KMS-11 (cell line): Measurements from ENCODE around the gene EML6.
A peak's percentile ranks its signal among the peaks of the same experiment; 100 is the strongest.

ENCODE experiments used
- H2AFZ ChIP-seq: fragments of 200-600 bp; sonication (generic); 2 replicates; pipeline ENCODE4 v1.6.1; 2016; ENCODE audit warnings: antibody characterized with exemption, mixed run types, low read depth
- H3K27ac ChIP-seq: fragments of 200-600 bp; sonication (generic); 2 replicates; pipeline ENCODE4 v1.6.1; 2016; ENCODE audit warnings: mild to moderate bottlenecking, mixed run types
- H3K27me3 ChIP-seq: fragments of 200-600 bp; sonication (generic); 2 replicates; pipeline ENCODE4 v1.6.1; 2017; ENCODE audit warnings: mild to moderate bottlenecking, low read depth, mixed run types, moderate library complexity; ENCODE audit not compliant: insufficient read depth
- H3K36me3 ChIP-seq: fragments of 200-600 bp; sonication (generic); 2 replicates; pipeline ENCODE4 v1.6.1; 2017; ENCODE audit warnings: mild to moderate bottlenecking, mixed run types; ENCODE audit not compliant: insufficient read depth
- H3K4me1 ChIP-seq: fragments of 200-600 bp; sonication (generic); 2 replicates; pipeline ENCODE4 v1.6.1; 2016; ENCODE audit warnings: mild to moderate bottlenecking, low read depth, mixed run types; ENCODE audit not compliant: poor library complexity, severe bottlenecking
- H3K4me2 ChIP-seq: fragments of 200-600 bp; sonication (generic); 2 replicates; pipeline ENCODE4 v1.7.0; 2016; ENCODE audit warnings: mild to moderate bottlenecking, mixed run types
- H3K4me3 ChIP-seq: fragments of 200-600 bp; sonication (generic); IDR thresholded peaks from 2 replicates; pipeline ENCODE4 v1.6.1; 2017; ENCODE audit warnings: low read depth, low read length, mixed read lengths; ENCODE audit not compliant: insufficient read depth
- H3K79me2 ChIP-seq: fragments of 200-600 bp; sonication (generic); 2 replicates; pipeline ENCODE4 v1.6.1; 2016; ENCODE audit warnings: low read depth, mixed run types; ENCODE audit not compliant: insufficient read depth
- H3K9ac ChIP-seq: fragments of 200-600 bp; sonication (generic); 2 replicates; pipeline ENCODE4 v1.6.1; 2016; ENCODE audit warnings: mild to moderate bottlenecking, mixed run types
- H4K20me1 ChIP-seq: fragments of 200-600 bp; sonication (generic); 2 replicates; pipeline ENCODE4 v1.6.1; 2016; ENCODE audit warnings: mild to moderate bottlenecking, mixed run types; ENCODE audit not compliant: insufficient read depth
- TF ChIP-seq, protein P1 (sequence below): fragments of 200-600 bp; sonication (generic); conservative IDR thresholded peaks from 2 replicates; pipeline ENCODE4 v1.6.1; 2017; ENCODE audit warnings: low read depth, mild to moderate bottlenecking, antibody characterized with exemption, low read length, moderate library complexity, mixed read lengths

EML6 gene

DNA sequence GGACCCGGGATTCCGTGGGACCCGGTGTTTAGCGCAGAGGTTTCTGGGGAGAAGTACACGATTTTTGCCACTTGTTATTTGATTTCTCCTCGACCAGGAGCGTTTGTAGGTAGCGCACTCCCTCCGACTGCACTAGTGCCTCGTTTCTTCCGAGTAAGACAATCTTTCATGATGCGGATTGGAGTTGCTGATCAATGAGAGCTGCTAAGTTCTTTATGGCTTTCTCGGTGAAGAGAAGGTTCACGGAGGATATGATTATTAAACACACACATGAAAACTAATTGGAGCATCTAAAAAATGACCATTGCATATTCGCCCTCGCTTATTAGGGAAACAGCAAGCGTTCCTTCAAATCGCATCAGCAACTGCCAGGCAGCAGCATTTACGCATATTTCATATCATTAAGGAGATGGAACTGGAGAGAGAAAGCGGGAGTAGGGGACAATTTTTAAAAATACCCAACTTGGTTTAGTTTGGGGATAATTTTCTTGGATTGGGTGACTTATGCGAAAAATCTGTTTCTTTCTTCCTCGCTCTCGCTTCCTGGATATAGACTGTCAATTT is 616 bp downstream of the EML6 start:
- H3K4me1 ChIP-seq, result peaks cover 22% of the 10 kb centered on the region
- TF ChIP-seq, protein P1, sequence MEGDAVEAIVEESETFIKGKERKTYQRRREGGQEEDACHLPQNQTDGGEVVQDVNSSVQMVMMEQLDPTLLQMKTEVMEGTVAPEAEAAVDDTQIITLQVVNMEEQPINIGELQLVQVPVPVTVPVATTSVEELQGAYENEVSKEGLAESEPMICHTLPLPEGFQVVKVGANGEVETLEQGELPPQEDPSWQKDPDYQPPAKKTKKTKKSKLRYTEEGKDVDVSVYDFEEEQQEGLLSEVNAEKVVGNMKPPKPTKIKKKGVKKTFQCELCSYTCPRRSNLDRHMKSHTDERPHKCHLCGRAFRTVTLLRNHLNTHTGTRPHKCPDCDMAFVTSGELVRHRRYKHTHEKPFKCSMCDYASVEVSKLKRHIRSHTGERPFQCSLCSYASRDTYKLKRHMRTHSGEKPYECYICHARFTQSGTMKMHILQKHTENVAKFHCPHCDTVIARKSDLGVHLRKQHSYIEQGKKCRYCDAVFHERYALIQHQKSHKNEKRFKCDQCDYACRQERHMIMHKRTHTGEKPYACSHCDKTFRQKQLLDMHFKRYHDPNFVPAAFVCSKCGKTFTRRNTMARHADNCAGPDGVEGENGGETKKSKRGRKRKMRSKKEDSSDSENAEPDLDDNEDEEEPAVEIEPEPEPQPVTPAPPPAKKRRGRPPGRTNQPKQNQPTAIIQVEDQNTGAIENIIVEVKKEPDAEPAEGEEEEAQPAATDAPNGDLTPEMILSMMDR, result 0 out of 2 replicates have a peak, but pooled peaks have one; percentile 19
- peak overlapping the region; percentile 96 for H3K4me2 ChIP-seq
- H3K27me3 ChIP-seq, result peaks cover 3% of the 10 kb centered on the region; the same call in 1 of the 2 replicates
- H3K27ac ChIP-seq, result peak overlapping the region; percentile 17
- H3K36me3 ChIP-seq, result no peaks in the 10 kb centered on the region
- H3K79me2 ChIP-seq, result no peaks in the 10 kb centered on the region
- H4K20me1 ChIP-seq, result no peaks in the 10 kb centered on the region
- peak overlapping the region; percentile 44 for H3K4me3 ChIP-seq
- H2AFZ ChIP-seq, result peak overlapping the region; percentile 96
- H3K9ac ChIP-seq, result peak overlapping the region; percentile 40

DNA sequence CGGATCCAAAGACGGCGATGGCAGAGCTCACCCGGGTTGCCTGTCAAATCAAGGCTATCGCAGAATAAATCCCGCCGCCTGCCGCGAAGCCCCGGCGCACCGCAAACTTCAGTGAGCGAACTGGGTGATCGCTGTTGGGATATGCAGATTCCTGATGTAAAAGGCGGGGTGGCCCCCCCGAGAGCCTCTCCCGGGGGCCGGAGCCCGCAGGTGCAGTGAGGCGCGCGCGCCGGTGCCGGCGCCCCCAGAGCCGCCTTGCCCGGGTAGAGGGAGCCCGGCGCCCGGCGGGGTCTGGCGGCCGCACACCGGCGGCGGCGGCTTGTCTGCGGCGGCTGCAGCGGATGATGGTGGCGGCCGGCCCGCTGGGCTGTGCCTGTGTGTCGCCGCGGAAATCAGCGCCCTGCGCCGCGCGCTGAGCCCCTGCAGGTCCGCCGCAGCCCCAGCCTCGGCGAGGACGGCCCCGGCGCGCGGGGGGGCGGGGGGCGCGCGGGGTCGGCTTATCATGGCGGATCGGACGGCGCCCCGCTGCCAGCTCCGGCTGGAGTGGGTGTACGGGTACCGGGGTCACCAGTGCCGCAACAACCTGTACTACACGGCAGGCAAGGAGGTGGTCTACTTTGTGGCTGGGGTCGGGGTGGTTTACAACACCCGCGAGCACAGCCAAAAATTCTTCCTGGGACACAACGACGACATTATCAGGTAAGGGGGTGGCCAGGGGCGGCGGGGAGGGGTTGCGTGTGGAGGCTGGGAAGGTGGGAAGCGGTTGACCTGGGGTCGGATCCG is 1.3 kb downstream of the EML6 start:
- Histone ChIP-seq H3K36me3 (no peaks in the 10 kb centered on the region), H3K9ac (no peak overlapping the region; the same call in 1 of the 2 replicates), H3K79me2 (no peaks in the 10 kb centered on the region), H2AFZ (peak overlapping the region; percentile 96), H3K4me1 (peaks cover 22% of the 10 kb centered on the region), H3K27ac (no peak overlapping the region), H3K4me3 (peak overlapping the region; percentile 44), H4K20me1 (no peaks in the 10 kb centered on the region), H3K27me3 (peaks cover 3% of the 10 kb centered on the region; the same call in 1 of the 2 replicates), H3K4me2 (peak overlapping the region; percentile 96)
- TF ChIP-seq, protein P1, result no peak

DNA sequence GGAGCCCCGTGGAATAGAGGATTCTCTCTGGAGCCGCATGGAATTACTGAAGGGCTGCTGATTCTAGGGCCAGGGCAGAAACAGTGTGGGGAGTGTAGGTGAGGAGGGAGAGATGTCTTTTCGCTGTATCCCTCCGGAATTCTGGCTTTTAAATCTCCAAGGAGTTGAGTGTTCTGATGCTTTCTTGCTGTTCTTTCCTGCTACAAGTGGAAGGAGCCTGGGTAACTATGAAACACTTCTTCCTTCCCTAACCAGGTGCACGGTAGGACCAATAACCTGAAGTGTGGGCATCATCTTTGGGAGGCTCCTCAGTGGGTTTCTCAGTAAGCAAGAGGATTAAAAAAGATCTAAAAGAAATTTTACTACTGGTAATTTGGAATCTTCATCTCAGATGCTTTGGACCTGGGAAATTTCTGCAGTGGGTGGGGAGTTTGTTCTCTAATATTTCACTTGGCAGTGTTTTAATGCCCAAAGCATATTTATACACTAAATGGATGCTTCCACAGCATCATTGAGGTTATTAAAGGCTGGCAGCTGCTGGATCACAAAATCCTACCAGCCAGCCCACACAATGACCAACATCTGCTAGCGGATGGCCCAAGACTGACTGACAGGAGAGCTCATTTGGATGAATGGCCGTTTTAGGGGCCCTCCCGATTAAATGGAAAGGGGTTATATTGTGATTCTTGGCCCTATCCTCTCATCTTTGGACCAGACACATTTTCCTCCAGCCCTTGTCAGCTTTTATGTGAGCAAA is 2.1 kb downstream of the EML6 start:
- H3K27ac ChIP-seq, result no peak overlapping the region
- no peak overlapping the region for H3K9ac ChIP-seq
- no peak overlapping the region for H3K4me3 ChIP-seq
- TF ChIP-seq, protein P1, result no peak
- peaks cover 3% of the 10 kb centered on the region; the same call in 1 of the 2 replicates for H3K27me3 ChIP-seq
- H4K20me1 ChIP-seq, result no peaks in the 10 kb centered on the region
- H3K36me3 ChIP-seq, result no peaks in the 10 kb centered on the region
- H3K4me1 ChIP-seq, result peaks cover 22% of the 10 kb centered on the region
- peak overlapping the region; percentile 49 for H3K4me2 ChIP-seq
- no peaks in the 10 kb centered on the region for H3K79me2 ChIP-seq
- no peak overlapping the region for H2AFZ ChIP-seq

DNA sequence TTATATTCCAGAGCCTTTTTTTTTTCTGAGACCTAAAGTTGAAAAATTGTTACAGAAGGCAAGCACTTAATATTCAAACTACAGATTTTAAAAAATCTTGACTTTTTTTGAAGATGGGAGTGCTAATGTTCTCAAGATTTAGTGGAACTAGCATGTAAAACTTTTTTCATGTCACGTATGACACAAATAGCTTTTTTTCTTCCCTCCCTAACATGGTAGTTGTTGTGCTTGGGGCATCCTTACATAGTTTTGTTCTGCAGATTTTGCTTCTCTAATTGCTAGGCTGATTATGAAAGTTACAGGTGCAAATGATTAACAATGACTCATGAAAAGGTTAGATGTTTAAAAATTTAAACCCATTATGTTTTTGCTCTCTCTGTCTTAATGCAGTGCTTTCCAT is 3.0 kb downstream of the EML6 start:
- peaks cover 3% of the 10 kb centered on the region; the same call in 1 of the 2 replicates for H3K27me3 ChIP-seq
- H4K20me1 ChIP-seq, result no peaks in the 10 kb centered on the region
- no peak overlapping the region for H3K4me3 ChIP-seq
- no peak overlapping the region for H2AFZ ChIP-seq
- H3K4me1 ChIP-seq, result peaks cover 22% of the 10 kb centered on the region
- no peak overlapping the region for H3K27ac ChIP-seq
- TF ChIP-seq, protein P1, result no peak
- H3K79me2 ChIP-seq, result no peaks in the 10 kb centered on the region
- no peak overlapping the region for H3K9ac ChIP-seq
- H3K4me2 ChIP-seq, result no peak overlapping the region
- H3K36me3 ChIP-seq, result no peaks in the 10 kb centered on the region
